Nephron (organoid): ENCODE results near the gene AP1G1.
A peak's percentile ranks its signal among the peaks of the same experiment; 100 is the strongest.

Experiments
- H3K27ac Mint-ChIP-seq, 3 experiments: 2 replicates each; pipeline ENCODE4 v1.8.0; 2020; ENCODE audit warnings: mixed read lengths in 3 of 3, mild to moderate bottlenecking in 2 of 3, moderate library complexity in 1 of 3
- H3K27me3 Mint-ChIP-seq: 2 replicates; pipeline ENCODE4 v1.8.0; 2021; ENCODE audit warnings: low read depth, mild to moderate bottlenecking, moderate library complexity, mixed read lengths
- H3K36me3 Mint-ChIP-seq: 2 replicates; pipeline ENCODE4 v1.8.0; 2020; ENCODE audit warnings: low read depth, mixed read lengths
- H3K4me1 Mint-ChIP-seq: 2 replicates; pipeline ENCODE4 v1.8.0; 2020; ENCODE audit warnings: mixed read lengths
- H3K4me3 Mint-ChIP-seq, 3 experiments: 2 replicates each; pipeline ENCODE4 v1.8.0; 2020; ENCODE audit warnings: mild to moderate bottlenecking in 3 of 3, mixed read lengths in 3 of 3, moderate library complexity in 2 of 3
- H3K9me3 Mint-ChIP-seq: 2 replicates; pipeline ENCODE4 v1.8.0; 2020; ENCODE audit warnings: mixed read lengths
- CTCF ChIP-seq, 3 experiments: fragments of 200-600 bp; sonication (generic); IDR thresholded peaks; one replicate each; pipeline ENCODE4 v1.5.0; 2021; ENCODE audit warnings: antibody characterized with exemption in 3 of 3; ENCODE audit not compliant: unreplicated experiment in 3 of 3

AP1G1 gene

GRCh38 chr16:71852158-71852557, 43.5 kb upstream of the AP1G1 start:
- peaks cover 51% of the 10 kb centered on the region for H3K36me3 Mint-ChIP-seq
- no peaks in the 10 kb centered on the region for H3K9me3 Mint-ChIP-seq
- peaks cover 6% of the 10 kb centered on the region for H3K4me1 Mint-ChIP-seq
- H3K4me3 Mint-ChIP-seq = no peak overlapping the region
- TF ChIP-seq CTCF (IDR thresholded peaks at IDR 0.05; ENCODE audit: unreplicated experiment in 3 of 3) = no peak
- peaks cover 3% of the 10 kb centered on the region for H3K27me3 Mint-ChIP-seq
- H3K27ac Mint-ChIP-seq = no peak overlapping the region

- H3K4me1 Mint-ChIP-seq = peaks cover 10% of the 10 kb centered on the region
- no peak overlapping the region for H3K27ac Mint-ChIP-seq
- no peaks in the 10 kb centered on the region for H3K9me3 Mint-ChIP-seq
- H3K4me3 Mint-ChIP-seq = no peak overlapping the region
- peaks cover 3% of the 10 kb centered on the region for H3K27me3 Mint-ChIP-seq
- TF ChIP-seq CTCF (IDR thresholded peaks at IDR 0.05; ENCODE audit: unreplicated experiment in 3 of 3) = no peak
- peaks cover 51% of the 10 kb centered on the region for H3K36me3 Mint-ChIP-seq
These were observed 43.1 kb upstream of the AP1G1 start for GRCh38 chr16:71851746-71852145.

GRCh38 chr16:71848622-71849021, 40.0 kb upstream of the AP1G1 start:
- TF ChIP-seq CTCF (IDR thresholded peaks at IDR 0.05; ENCODE audit: unreplicated experiment in 3 of 3) = no peak
- Mint-ChIP-seq H3K27me3 (peaks cover 3% of the 10 kb centered on the region), H3K36me3 (peaks cover 30% of the 10 kb centered on the region), H3K27ac (no peak overlapping the region), H3K4me3 (peak overlapping the region in 2 of 3 experiments; percentile 9 to 19), H3K4me1 (peaks cover 15% of the 10 kb centered on the region), H3K9me3 (no peaks in the 10 kb centered on the region)

DNA sequence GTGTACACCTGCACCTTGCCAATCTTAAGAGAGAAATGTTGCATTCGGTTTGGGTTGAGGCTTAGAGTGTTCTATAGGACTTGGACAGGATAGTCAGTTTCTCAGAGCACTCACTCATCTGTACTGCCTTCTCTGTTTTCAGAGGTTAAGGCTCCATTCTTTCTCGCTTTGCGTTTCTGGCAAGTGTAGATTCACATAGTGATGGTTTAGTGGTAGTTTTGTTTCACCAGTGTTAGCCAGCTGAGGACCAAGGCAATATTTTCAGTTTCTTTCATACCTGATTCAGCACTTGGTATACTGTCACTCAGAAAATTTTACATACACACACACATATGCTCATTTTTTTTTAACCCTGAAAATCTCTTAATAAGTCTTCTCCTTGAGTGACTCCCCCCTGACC, 38.5 kb upstream of the AP1G1 start:
- no peak for TF ChIP-seq CTCF (IDR thresholded peaks at IDR 0.05; ENCODE audit: unreplicated experiment in 3 of 3)
- Mint-ChIP-seq H3K9me3 (no peaks in the 10 kb centered on the region), H3K27me3 (no peaks in the 10 kb centered on the region), H3K4me3 (peak overlapping the region; percentile 94 to 95 (median 94)), H3K36me3 (peaks cover 26% of the 10 kb centered on the region), H3K27ac (peak overlapping the region; percentile 35 to 60 (median 37)), H3K4me1 (peaks cover 15% of the 10 kb centered on the region)

DNA sequence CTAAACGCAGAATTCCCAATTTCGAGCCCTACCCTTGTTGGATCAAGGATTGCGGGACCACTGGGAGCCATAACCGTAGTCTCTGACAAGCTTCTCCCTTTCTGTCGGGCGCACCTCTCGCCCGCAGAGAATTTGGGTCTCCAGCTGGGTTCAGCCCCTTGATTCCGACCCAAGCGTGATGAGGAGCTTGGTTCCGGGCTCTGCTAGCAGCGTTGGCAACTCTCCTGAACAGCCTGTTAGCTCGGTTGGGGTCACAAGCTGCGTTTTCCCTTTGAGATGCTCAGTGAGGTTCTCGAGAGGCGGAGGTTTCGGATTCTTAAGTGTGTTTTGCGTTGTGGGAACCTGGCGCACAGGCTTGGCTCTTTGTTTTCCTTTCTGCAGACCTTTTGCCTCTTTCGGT, 37.8 kb upstream of the AP1G1 start:
- Mint-ChIP-seq H3K9me3 (no peaks in the 10 kb centered on the region), H3K36me3 (peaks cover 25% of the 10 kb centered on the region), H3K27ac (peak overlapping the region; percentile 35 to 60 (median 37)), H3K4me3 (peak overlapping the region; percentile 94 to 95 (median 94)), H3K27me3 (no peaks in the 10 kb centered on the region), H3K4me1 (peaks cover 15% of the 10 kb centered on the region)
- TF ChIP-seq CTCF (IDR thresholded peaks at IDR 0.05; ENCODE audit: unreplicated experiment in 3 of 3) = no peak

DNA sequence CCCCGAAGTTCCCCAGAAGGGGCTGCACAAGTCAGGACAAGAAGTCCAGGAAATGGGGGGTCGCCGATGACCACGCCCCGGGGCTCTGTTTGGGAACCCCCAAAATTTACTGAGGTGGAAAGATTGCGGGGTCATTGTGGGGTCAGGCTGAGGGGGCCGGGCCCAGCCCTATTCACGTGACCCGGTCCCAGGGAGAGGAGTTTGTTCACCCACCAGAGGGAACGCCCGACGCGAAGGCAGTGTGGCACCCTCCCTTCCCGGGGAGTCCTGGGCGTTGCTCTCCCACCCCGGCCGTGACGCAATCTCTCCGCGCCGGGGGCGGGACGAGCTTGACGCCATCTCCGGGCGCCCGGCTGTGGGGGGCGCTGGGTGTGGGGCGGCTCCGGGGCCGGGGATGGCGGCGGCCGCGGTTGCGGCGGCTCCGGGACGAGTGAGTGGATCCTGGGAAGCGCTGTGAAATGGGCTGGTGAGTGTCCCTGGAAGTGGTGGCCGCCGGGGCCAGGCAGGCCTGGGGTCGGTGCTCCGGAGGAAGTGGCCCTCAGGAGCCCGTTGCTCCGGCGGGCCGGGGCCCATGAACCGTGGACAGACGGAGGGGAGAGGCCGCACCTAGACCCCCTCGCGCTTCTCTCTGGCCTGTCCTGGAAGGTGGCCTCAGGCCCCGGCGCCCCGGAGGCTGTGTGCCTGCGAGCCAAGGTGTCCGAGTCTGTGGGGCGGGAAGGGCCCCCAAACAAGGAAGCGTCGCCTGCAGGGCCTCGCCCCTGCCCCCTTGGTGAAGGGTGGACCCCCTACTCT, 37.2 kb upstream of the AP1G1 start, which contains the start of gene ATXN1L:
Gene ATXN1L, plus strand, starts transcription at position 338 of the 792 bp plus-strand sequence. CDS start 3,765 bp downstream, outside the sequence.
- no peak for TF ChIP-seq CTCF (IDR thresholded peaks at IDR 0.05; ENCODE audit: unreplicated experiment in 3 of 3)

More for the DNA sequence above, 37.2 kb upstream of the AP1G1 start, which contains the start of gene ATXN1L:
- Mint-ChIP-seq H3K9me3 (no peaks in the 10 kb centered on the region), H3K27ac (peak within 1 kb of the TSS; percentile 80 to 95 (median 91)), H3K4me1 (peaks cover 15% of the 10 kb centered on the region), H3K4me3 (peak within 1 kb of the TSS; percentile 94 to 95 (median 94)), H3K36me3 (peaks cover 22% of the 10 kb centered on the region), H3K27me3 (no peaks in the 10 kb centered on the region)
